GM12892 (cell line): Measurements from ENCODE around the gene PCDHB11. TPM values are rescaled to one million over a fixed set of nuclear protein-coding genes. Genes with fewer than 3 reads are reported as not detected.
"Not testable (repeated sequence)": the region's sequence is repeated elsewhere in the genome, so short reads cannot be mapped to it uniquely, and the experiment has no call there.

Source experiments
- DNase-seq: peaks from one replicate; pipeline ENCODE4 v3.0.0; 2011; ENCODE audit not compliant: insufficient read length
- FAIRE-seq: peaks from 2 replicates; lab custom pipeline; 2011; peaks lifted over from hg19 to GRCh38; lab: Jason Lieb, UNC
- POLR2A ChIP-seq: IDR thresholded peaks from 2 replicates; pipeline ENCODE4 v1.6.1; 2011; ENCODE audit warnings: low read depth, low read length, control low read depth
- POLR2AphosphoS5 ChIP-seq: IDR thresholded peaks from 2 replicates; pipeline ENCODE4 v1.6.1; 2011; ENCODE audit warnings: low read depth, low read length, control low read depth
- TAF1 ChIP-seq: IDR thresholded peaks from 2 replicates; pipeline ENCODE4 v1.6.1; 2011; ENCODE audit warnings: low read depth, mild to moderate bottlenecking, control low read depth, low read length, borderline replicate concordance
- polyA plus RNA-seq: library from polyadenylated mRNA; unstranded; fragments of >200 nt; gene quantifications from one replicate; pipeline ENCODE4 v1.2.1, GENCODE V29; 2012; ENCODE audit warnings: missing spikeins, inconsistent platforms; ENCODE audit not compliant: missing spikeins

The PCDHB11 gene
- polyA plus RNA-seq, result not detected

GRCh38 chr5:141199359-141200235 lies at the start of gene PCDHB11:
Gene PCDHB11, plus strand, starts transcription at chr5:141199627. Its CDS starts 148 bp downstream, at chr5:141199775.
- DNase-seq, result no peak
- no peak for TF ChIP-seq POLR2A
- no peak for TF ChIP-seq POLR2AphosphoS5
- no peak for TF ChIP-seq TAF1
- no peak for FAIRE-seq

- DNase-seq (no peak), FAIRE-seq (no peak)
- TF ChIP-seq TAF1, result no peak
- no peak for TF ChIP-seq POLR2AphosphoS5
- TF ChIP-seq POLR2A, result no peak
Measured at GRCh38 chr5:141149812-141150211, 49.6 kb upstream of the PCDHB11 start, which contains the start of gene PCDHB6. Gene PCDHB6, plus strand, starts transcription at chr5:141150057. Its CDS starts 201 bp downstream, at chr5:141150258.

GRCh38 chr5:141150224-141150992 lies 49.0 kb upstream of the PCDHB11 start:
- TF ChIP-seq POLR2A (no peak), POLR2AphosphoS5 (no peak), TAF1 (no peak)
- FAIRE-seq (no peak), DNase-seq (no peak)

- FAIRE-seq (no peak), DNase-seq (no peak)
- no peak for TF ChIP-seq POLR2AphosphoS5
- no peak for TF ChIP-seq TAF1
- TF ChIP-seq POLR2A, result no peak
Measured at GRCh38 chr5:141150993-141151325, 48.5 kb upstream of the PCDHB11 start.

- not testable (repeated sequence) for FAIRE-seq, DNase-seq
Measured at GRCh38 chr5:141151632-141152031, 47.8 kb upstream of the PCDHB11 start.

GRCh38 chr5:141152096-141152495 lies 47.3 kb upstream of the PCDHB11 start:
- FAIRE-seq, DNase-seq: not testable (repeated sequence)

GRCh38 chr5:141155540-141156374 lies 43.7 kb upstream of the PCDHB11 start:
- FAIRE-seq (no peak), DNase-seq (no peak)
- TF ChIP-seq TAF1 (no peak), POLR2AphosphoS5 (no peak), POLR2A (no peak)

- DNase-seq, FAIRE-seq: not testable (repeated sequence)
Measured at GRCh38 chr5:141157356-141157755, 42.1 kb upstream of the PCDHB11 start.

GRCh38 chr5:141157901-141158300 lies 41.5 kb upstream of the PCDHB11 start:
- not testable (repeated sequence) for DNase-seq, FAIRE-seq

- TF ChIP-seq POLR2AphosphoS5 (no peak), TAF1 (no peak), POLR2A (no peak)
- FAIRE-seq (no peak), DNase-seq (no peak)
Measured at GRCh38 chr5:141172381-141173204, 26.8 kb upstream of the PCDHB11 start, which contains the start of gene PCDHB7. Gene PCDHB7, plus strand, starts transcription at chr5:141172644. Its CDS starts 192 bp downstream, at chr5:141172836.

GRCh38 chr5:141174291-141175104 lies 24.9 kb upstream of the PCDHB11 start:
- not testable (repeated sequence) for FAIRE-seq

More at GRCh38 chr5:141174291-141175104, 24.9 kb upstream of the PCDHB11 start:
- not testable (repeated sequence) for DNase-seq
